ENCODE results near the gene PTPRG.

PTPRG gene

GRCh38 chr3:61853912-61854311, 292.5 kb downstream of the PTPRG start:
- peak; percentile 40 for DNase-seq (ENCODE audit: low read depth)
- H3K4me3 ChIP-seq (ENCODE audit: control insufficient read depth, low read depth, low read length) = no peak overlapping the region
- no peak for TF ChIP-seq CTCF (conservative IDR thresholded peaks at IDR 0.05; ENCODE audit: control insufficient read depth, insufficient read depth, low read depth, low read length)

- TF ChIP-seq CTCF (conservative IDR thresholded peaks at IDR 0.05; ENCODE audit: control insufficient read depth, insufficient read depth, low read depth, low read length) = no peak
- no peak overlapping the region for H3K4me3 ChIP-seq (ENCODE audit: control insufficient read depth, low read depth, low read length)
- DNase-seq (ENCODE audit: low read depth) = peak; percentile 63
Observed at GRCh38 chr3:61855211-61855610, 293.8 kb downstream of the PTPRG start.

- DNase-seq (ENCODE audit: low read depth) = peak; percentile 35
- no peak for TF ChIP-seq CTCF (conservative IDR thresholded peaks at IDR 0.05; ENCODE audit: control insufficient read depth, insufficient read depth, low read depth, low read length)
- H3K4me3 ChIP-seq (ENCODE audit: control insufficient read depth, low read depth, low read length) = no peak overlapping the region
Observed at GRCh38 chr3:61857297-61857696, 295.9 kb downstream of the PTPRG start.

- peak; percentile 59 for TF ChIP-seq CTCF (conservative IDR thresholded peaks at IDR 0.05; ENCODE audit: control insufficient read depth, insufficient read depth, low read depth, low read length)
- H3K4me3 ChIP-seq (ENCODE audit: control insufficient read depth, low read depth, low read length) = no peak overlapping the region
- peak; percentile 65 for DNase-seq (ENCODE audit: low read depth)
Observed at GRCh38 chr3:61858054-61858453, 296.7 kb downstream of the PTPRG start.

GRCh38 chr3:61861410-61861809, 300.0 kb downstream of the PTPRG start:
- DNase-seq (ENCODE audit: low read depth) = no peak
- no peak for TF ChIP-seq CTCF (conservative IDR thresholded peaks at IDR 0.05; ENCODE audit: control insufficient read depth, insufficient read depth, low read depth, low read length)
- no peak overlapping the region for H3K4me3 ChIP-seq (ENCODE audit: control insufficient read depth, low read depth, low read length)

- DNase-seq (ENCODE audit: low read depth) = no peak
- TF ChIP-seq CTCF (conservative IDR thresholded peaks at IDR 0.05; ENCODE audit: control insufficient read depth, insufficient read depth, low read depth, low read length) = no peak
- no peak overlapping the region for H3K4me3 ChIP-seq (ENCODE audit: control insufficient read depth, low read depth, low read length)
Observed at GRCh38 chr3:61862614-61863289, 301.4 kb downstream of the PTPRG start.

GRCh38 chr3:61863579-61863978, 302.2 kb downstream of the PTPRG start:
- TF ChIP-seq CTCF (conservative IDR thresholded peaks at IDR 0.05; ENCODE audit: control insufficient read depth, insufficient read depth, low read depth, low read length) = no peak
- no peak overlapping the region for H3K4me3 ChIP-seq (ENCODE audit: control insufficient read depth, low read depth, low read length)
- DNase-seq (ENCODE audit: low read depth) = no peak
